Measurements from ENCODE around the gene S1PR4.

S1PR4 gene

DNA sequence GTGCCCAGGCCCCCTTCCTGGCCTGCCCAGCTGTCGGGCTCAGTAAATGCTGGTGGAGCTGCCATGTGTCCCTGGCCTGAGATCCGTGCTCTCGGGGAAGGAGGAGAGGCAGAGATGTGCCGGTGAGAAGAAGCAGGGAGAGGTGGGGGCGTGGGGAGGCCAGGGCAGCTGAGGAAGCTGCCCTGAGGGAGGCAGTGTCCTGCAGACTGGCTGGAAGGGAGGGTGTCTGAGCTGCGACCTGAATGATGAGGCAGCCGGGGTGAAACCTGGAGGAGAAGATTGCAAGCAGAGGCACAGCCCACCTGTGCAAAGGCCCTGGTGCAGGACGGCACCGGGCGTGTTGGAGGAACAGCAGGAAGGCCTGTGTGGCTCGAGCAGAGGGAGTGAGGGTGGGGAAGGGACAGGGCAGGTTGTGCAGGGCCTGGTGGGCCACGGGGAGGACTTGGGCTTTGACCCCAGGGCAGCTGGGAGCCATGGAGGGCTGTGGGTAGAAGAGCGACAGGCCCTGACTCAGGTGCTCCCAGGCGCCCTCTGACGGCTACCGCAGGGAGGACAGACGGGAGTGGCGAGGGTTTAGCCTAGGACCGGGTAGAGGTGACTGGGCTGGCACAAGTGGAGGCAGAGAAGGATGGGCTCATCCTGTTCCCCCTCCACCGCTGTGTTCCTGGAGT lies 31.9 kb downstream of the S1PR4 start:
- Histone ChIP-seq H3K27ac (replicated peaks) (no peak overlapping the region), H3K27me3 (ENCODE audit: insufficient read depth, poor library complexity, severe bottlenecking) (no peaks in the 10 kb centered on the region), H3K4me3 (replicated peaks; ENCODE audit: insufficient read depth, low read length) (no peak overlapping the region)
- peak in 1 of 2 experiments; percentile 65 for DNase-seq (ENCODE audit: low read depth in 1 of 2, low spot score in 1 of 2)
- TF ChIP-seq, protein P1, sequence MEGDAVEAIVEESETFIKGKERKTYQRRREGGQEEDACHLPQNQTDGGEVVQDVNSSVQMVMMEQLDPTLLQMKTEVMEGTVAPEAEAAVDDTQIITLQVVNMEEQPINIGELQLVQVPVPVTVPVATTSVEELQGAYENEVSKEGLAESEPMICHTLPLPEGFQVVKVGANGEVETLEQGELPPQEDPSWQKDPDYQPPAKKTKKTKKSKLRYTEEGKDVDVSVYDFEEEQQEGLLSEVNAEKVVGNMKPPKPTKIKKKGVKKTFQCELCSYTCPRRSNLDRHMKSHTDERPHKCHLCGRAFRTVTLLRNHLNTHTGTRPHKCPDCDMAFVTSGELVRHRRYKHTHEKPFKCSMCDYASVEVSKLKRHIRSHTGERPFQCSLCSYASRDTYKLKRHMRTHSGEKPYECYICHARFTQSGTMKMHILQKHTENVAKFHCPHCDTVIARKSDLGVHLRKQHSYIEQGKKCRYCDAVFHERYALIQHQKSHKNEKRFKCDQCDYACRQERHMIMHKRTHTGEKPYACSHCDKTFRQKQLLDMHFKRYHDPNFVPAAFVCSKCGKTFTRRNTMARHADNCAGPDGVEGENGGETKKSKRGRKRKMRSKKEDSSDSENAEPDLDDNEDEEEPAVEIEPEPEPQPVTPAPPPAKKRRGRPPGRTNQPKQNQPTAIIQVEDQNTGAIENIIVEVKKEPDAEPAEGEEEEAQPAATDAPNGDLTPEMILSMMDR (IDR thresholded peaks at IDR 0.05; ENCODE audit: insufficient read depth, low read length): peak; percentile 73
- TF ChIP-seq GABPA (IDR thresholded peaks at IDR 0.05; ENCODE audit: low read depth): no peak
- peak; percentile 51; the same call in 1 of the 2 replicates for TF ChIP-seq POLR2AphosphoS5 (IDR thresholded peaks at IDR 0.05; ENCODE audit: low read depth)

DNA sequence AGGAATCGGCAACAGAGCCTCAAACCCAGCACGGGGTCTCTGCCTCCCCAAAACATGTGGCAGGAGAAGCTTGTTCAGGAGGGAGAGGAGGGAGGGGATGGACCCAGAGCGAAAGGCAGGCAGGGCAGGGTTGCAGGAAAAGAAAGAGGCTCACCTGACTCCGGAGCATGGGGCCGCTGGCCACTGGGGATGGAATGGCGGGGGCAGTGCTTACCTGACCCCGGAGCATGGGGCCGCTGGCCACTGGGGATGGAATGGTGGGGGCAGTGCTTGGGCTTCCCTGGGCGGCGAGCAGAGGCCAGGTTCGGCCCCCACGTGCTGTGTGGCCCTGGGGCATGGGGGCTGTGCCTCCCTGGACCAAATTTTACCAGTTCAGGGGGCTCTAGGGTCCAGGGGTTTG lies 32.6 kb downstream of the S1PR4 start:
- H3K4me3 ChIP-seq (replicated peaks; ENCODE audit: insufficient read depth, low read length): no peak overlapping the region
- TF ChIP-seq, protein P2, sequence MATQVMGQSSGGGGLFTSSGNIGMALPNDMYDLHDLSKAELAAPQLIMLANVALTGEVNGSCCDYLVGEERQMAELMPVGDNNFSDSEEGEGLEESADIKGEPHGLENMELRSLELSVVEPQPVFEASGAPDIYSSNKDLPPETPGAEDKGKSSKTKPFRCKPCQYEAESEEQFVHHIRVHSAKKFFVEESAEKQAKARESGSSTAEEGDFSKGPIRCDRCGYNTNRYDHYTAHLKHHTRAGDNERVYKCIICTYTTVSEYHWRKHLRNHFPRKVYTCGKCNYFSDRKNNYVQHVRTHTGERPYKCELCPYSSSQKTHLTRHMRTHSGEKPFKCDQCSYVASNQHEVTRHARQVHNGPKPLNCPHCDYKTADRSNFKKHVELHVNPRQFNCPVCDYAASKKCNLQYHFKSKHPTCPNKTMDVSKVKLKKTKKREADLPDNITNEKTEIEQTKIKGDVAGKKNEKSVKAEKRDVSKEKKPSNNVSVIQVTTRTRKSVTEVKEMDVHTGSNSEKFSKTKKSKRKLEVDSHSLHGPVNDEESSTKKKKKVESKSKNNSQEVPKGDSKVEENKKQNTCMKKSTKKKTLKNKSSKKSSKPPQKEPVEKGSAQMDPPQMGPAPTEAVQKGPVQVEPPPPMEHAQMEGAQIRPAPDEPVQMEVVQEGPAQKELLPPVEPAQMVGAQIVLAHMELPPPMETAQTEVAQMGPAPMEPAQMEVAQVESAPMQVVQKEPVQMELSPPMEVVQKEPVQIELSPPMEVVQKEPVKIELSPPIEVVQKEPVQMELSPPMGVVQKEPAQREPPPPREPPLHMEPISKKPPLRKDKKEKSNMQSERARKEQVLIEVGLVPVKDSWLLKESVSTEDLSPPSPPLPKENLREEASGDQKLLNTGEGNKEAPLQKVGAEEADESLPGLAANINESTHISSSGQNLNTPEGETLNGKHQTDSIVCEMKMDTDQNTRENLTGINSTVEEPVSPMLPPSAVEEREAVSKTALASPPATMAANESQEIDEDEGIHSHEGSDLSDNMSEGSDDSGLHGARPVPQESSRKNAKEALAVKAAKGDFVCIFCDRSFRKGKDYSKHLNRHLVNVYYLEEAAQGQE (IDR thresholded peaks at IDR 0.05; ENCODE audit: insufficient replicate concordance, low read depth): no peak
- TF ChIP-seq SPI1 (IDR thresholded peaks at IDR 0.05; ENCODE audit: borderline replicate concordance, low read depth) (no peak), GABPA (IDR thresholded peaks at IDR 0.05; ENCODE audit: low read depth) (no peak), POLR2AphosphoS5 (IDR thresholded peaks at IDR 0.05; ENCODE audit: low read depth) (no peak)
- TF ChIP-seq, protein P1 (IDR thresholded peaks at IDR 0.05; ENCODE audit: insufficient read depth, low read length): no peak
- H3K27me3 ChIP-seq (ENCODE audit: insufficient read depth, poor library complexity, severe bottlenecking): no peaks in the 10 kb centered on the region
- DNase-seq (ENCODE audit: low read depth in 1 of 2, low spot score in 1 of 2): no peak
- H3K27ac ChIP-seq (replicated peaks): no peak overlapping the region

DNA sequence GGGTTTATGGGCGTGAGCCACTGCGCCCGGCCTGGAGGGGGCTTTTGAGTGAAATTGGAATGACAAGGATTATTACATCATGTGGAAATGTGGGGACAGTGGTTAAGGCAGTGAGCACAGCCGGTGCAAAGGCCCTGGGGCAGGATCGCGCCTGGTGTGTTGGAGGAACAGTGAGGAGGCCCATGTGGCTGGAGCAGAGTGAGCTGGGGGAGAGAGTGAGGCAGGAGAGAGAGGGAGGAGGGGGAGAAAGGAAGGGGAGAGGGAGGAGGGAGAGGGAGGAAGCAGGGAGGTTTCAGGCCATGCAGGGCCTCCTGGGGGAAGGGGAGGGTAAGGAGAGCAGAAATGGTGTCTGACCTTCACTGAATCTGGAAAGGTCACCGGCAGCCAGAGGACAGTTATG lies 34.6 kb downstream of the S1PR4 start:
- no peak for DNase-seq (ENCODE audit: low read depth in 1 of 2, low spot score in 1 of 2)
- no peak for TF ChIP-seq GABPA (IDR thresholded peaks at IDR 0.05; ENCODE audit: low read depth)

DNA sequence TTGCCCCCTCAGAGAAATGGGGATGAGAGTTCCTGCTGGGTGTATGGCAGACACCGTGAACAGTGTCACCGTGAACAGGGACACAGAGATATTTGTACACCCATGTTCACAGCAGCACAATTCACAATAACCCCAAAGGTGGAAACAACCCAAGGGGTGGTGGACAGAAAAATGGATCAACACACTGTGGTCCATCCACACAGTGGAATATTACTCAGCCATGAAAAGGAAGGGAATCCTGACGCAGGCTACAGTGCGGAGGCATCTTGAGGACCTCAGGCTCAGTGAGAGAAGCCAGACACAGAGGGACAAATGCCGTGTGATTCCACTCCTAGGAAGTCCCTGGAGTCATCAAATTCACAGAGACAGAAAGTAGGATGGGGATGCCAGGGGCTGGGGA lies 38.3 kb downstream of the S1PR4 start:
- DNase-seq (ENCODE audit: low read depth in 1 of 2, low spot score in 1 of 2): no peak
- no peak overlapping the region for H3K4me3 ChIP-seq (replicated peaks; ENCODE audit: insufficient read depth, low read length)
- no peaks in the 10 kb centered on the region for H3K27me3 ChIP-seq (ENCODE audit: insufficient read depth, poor library complexity, severe bottlenecking)
- H3K27ac ChIP-seq (replicated peaks): no peak overlapping the region
- TF ChIP-seq POLR2AphosphoS5 (IDR thresholded peaks at IDR 0.05; ENCODE audit: low read depth): no peak
- no peak for TF ChIP-seq GABPA (IDR thresholded peaks at IDR 0.05; ENCODE audit: low read depth)
- no peak for TF ChIP-seq SPI1 (IDR thresholded peaks at IDR 0.05; ENCODE audit: borderline replicate concordance, low read depth)
- TF ChIP-seq, protein P2 (IDR thresholded peaks at IDR 0.05; ENCODE audit: insufficient replicate concordance, low read depth): no peak
- TF ChIP-seq, protein P1 (IDR thresholded peaks at IDR 0.05; ENCODE audit: insufficient read depth, low read length): no peak

More for the DNA sequence above, 34.6 kb downstream of the S1PR4 start:
- Histone ChIP-seq H3K4me3 (replicated peaks; ENCODE audit: insufficient read depth, low read length) (no peak overlapping the region), H3K27ac (replicated peaks) (no peak overlapping the region), H3K27me3 (ENCODE audit: insufficient read depth, poor library complexity, severe bottlenecking) (no peaks in the 10 kb centered on the region)

Data from HL-60 (cell line).